ENCODE results near the gene ADAMTSL1. TPM values are rescaled to one million over a fixed set of nuclear protein-coding genes. Genes with fewer than 3 reads are reported as not detected.

Gene ADAMTSL1
- polyA plus RNA-seq, 6 donors from 2014 or later: not detected

DNA sequence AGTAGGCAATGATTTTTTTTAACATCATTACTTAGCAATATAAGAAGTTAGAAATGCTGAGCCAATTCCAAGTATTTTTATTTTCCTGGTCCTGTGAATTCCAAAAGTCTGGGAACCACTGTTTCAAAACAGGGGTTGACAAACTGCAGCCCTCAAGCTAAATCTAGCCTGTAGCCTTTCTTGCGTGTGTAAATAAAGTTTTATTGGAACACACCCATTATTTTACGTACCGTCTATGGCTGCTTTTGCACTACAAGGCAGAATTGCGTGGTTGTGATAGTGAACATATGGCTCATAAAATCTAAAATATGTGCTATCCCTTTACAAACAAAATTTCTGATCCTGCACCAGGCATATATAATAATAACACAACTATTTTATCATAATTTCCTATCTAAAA lies 280.0 kb downstream of the ADAMTSL1 start:
- H3K9me3 Mint-ChIP-seq: peaks cover 0 to 5% (median 0%) of the 10 kb centered on the region in 7 donors
- no peak overlapping the region for H3K27ac Mint-ChIP-seq
- no peaks in the 10 kb centered on the region for H3K36me3 Mint-ChIP-seq
- peaks cover 0 to 5% (median 0%) of the 10 kb centered on the region in 3 donors for H3K27me3 Mint-ChIP-seq
- ATAC-seq (ENCODE audit: low read depth in 2 of 2): no peak
- H3K4me3 Mint-ChIP-seq: no peak overlapping the region
- H3K4me1 Mint-ChIP-seq: no peaks in the 10 kb centered on the region
- DNase-seq: no peak

DNA sequence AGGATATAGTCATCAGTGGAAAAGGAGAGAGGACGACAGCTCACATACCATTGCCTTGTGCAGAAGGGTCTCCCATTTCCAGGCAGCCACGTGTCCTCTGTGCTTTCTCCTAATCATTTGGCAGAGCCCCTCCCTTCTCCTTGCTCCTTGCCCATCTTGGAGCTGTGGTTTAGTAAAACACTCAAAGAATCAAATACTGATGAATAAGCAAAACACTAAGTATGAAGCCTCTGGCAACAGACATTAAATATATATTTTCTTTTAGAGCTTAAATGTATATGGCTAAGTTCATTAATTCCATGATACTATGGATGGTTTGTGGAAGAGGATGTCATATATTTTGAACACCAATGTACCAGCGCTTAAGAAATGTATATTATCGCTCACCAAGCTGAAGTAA lies 280.6 kb downstream of the ADAMTSL1 start:
- no peaks in the 10 kb centered on the region for H3K4me1 Mint-ChIP-seq
- no peaks in the 10 kb centered on the region for H3K36me3 Mint-ChIP-seq
- H3K4me3 Mint-ChIP-seq: no peak overlapping the region
- peaks cover 0 to 5% (median 0%) of the 10 kb centered on the region in 7 donors for H3K9me3 Mint-ChIP-seq
- DNase-seq: no peak
- H3K27ac Mint-ChIP-seq: no peak overlapping the region
- ATAC-seq (ENCODE audit: low read depth in 2 of 2): no peak
- H3K27me3 Mint-ChIP-seq: peaks cover 0 to 5% (median 0%) of the 10 kb centered on the region in 3 donors

DNA sequence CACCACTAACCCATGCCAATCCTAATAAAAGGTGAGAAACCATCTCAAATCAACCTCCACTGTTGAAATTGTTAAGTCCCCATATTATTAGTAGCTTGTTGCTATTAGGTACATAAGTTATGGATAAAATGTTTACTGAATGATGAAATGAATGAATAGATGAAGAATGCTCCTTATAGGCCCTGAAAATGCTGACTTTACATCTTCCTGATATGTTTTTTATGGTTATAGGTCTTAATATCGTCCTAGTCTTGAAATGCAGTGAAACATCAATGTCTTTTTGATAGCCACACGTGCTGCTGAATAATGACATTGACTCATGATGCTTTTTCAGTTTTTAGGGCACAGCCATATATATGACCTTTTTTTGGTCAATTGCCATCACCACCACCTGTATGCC lies 281.3 kb downstream of the ADAMTSL1 start:
- no peak for DNase-seq
- no peak for ATAC-seq (ENCODE audit: low read depth in 2 of 2)
- H3K9me3 Mint-ChIP-seq: peaks cover 0 to 9% (median 0%) of the 10 kb centered on the region in 7 donors
- no peak overlapping the region for H3K4me3 Mint-ChIP-seq
- H3K27me3 Mint-ChIP-seq: peaks cover 0 to 5% (median 0%) of the 10 kb centered on the region in 3 donors
- no peak overlapping the region for H3K27ac Mint-ChIP-seq
- no peaks in the 10 kb centered on the region for H3K36me3 Mint-ChIP-seq
- no peaks in the 10 kb centered on the region for H3K4me1 Mint-ChIP-seq

DNA sequence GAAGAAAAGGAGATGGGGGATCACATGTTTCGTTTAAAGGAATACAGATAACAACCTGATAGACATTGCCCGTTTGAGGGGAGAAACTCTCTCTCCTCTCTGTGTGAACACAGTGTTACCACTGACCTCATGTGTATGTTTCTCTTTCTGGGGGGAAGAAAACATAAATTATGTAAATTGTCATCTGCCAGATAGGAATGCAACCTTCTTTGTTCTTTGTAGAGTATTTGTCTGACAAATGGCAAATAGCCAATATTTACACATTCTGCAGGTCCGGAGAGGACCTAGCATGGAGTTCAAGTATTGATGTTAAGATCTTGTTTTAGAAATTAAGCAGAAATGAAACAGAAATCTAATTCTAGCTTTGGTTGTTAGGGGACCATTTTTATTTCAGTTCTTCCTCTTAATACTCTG lies 282.8 kb downstream of the ADAMTSL1 start:
- ATAC-seq (ENCODE audit: low read depth in 2 of 2) (no peak), DNase-seq (no peak)
- H3K27me3 Mint-ChIP-seq: peaks cover 0 to 5% (median 0%) of the 10 kb centered on the region in 3 donors
- H3K4me1 Mint-ChIP-seq: no peaks in the 10 kb centered on the region
- H3K27ac Mint-ChIP-seq: no peak overlapping the region
- no peaks in the 10 kb centered on the region for H3K36me3 Mint-ChIP-seq
- H3K4me3 Mint-ChIP-seq: no peak overlapping the region
- peaks cover 0 to 10% (median 0%) of the 10 kb centered on the region in 7 donors for H3K9me3 Mint-ChIP-seq

DNA sequence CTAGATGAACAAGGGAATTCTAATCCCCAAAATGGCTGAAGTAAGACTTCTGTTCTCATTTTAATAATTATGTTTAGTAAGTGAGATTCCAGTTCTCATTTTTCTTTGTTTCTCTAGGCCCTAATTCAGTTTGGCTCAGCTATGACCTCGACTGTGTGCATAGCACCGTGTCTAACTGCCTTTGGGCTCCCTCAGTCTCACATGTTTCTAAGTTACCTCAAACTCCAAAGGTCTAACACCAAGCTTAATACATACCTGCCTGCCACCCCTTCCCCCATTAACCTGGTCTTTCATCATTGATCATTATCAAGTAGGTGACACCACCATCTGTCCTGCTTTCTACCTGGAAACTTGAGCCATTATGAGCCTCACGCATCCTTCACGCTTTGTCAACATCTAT lies 285.9 kb downstream of the ADAMTSL1 start:
- DNase-seq (no peak), ATAC-seq (ENCODE audit: low read depth in 2 of 2) (no peak)
- Mint-ChIP-seq H3K4me1 (no peaks in the 10 kb centered on the region), H3K9me3 (peaks cover 0 to 10% (median 0%) of the 10 kb centered on the region in 7 donors), H3K27ac (no peak overlapping the region), H3K27me3 (peaks cover 0 to 5% (median 0%) of the 10 kb centered on the region in 3 donors), H3K36me3 (no peaks in the 10 kb centered on the region), H3K4me3 (no peak overlapping the region)

DNA sequence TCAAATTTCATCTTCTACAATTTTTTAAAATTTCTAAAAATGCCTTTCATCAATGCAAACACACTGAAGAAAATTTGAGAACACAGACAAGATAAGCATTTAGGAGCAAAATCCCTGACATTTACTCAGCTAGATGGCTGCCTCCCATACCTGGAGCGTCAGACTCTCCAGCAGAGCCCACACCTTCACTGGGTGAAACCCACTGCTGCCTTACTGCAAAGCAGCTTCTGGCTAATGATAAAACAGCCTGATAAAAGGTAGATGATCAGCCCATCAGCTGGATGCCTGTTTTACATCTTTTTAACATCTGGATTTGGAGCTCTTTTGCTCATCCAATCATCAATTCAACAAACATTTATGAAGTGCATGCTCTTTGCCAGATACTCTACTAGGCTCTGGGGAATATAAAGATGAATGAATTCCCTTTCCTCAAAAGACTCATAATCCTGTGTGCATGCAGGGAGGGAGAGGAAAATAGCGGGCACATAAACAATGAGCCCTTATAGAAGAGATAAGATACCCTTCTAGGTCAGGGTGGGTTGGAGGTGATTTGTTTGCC lies 287.9 kb downstream of the ADAMTSL1 start:
- ATAC-seq (ENCODE audit: low read depth in 2 of 2) (no peak), DNase-seq (no peak)
- H3K36me3 Mint-ChIP-seq: no peaks in the 10 kb centered on the region
- H3K9me3 Mint-ChIP-seq: peaks cover 0 to 10% (median 0%) of the 10 kb centered on the region in 7 donors
- H3K4me3 Mint-ChIP-seq: no peak overlapping the region
- H3K4me1 Mint-ChIP-seq: no peaks in the 10 kb centered on the region
- H3K27me3 Mint-ChIP-seq: peaks cover 0 to 10% (median 7%) of the 10 kb centered on the region in 3 donors
- H3K27ac Mint-ChIP-seq: no peak overlapping the region

DNA sequence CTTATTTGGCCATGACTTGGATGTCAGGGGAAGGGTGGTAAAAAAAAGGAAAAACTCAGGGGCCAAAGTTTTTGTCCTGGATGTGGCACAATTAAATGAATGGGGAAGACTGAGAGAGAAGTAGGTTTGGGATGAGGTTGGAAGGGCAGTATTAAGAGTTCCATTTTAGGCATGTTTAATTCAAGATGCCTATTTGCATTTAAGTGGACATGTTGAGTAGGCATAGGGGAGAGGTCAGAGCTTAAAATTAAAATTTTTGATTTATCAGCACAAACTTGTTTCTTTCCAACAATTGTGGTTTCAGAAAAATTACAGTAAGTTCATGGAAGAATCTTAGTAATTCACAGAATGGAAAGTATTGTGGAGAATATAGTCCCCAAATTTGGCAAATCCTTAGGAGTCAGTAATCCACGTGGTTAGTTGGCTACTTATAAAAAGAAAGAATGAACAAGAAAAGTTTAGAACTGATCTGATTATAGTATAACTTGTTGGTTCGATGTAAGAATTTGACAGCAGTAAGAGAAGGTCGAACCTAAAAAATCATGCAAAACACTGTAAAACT lies 293.1 kb downstream of the ADAMTSL1 start:
- ATAC-seq (ENCODE audit: low read depth in 2 of 2): no peak

DNA sequence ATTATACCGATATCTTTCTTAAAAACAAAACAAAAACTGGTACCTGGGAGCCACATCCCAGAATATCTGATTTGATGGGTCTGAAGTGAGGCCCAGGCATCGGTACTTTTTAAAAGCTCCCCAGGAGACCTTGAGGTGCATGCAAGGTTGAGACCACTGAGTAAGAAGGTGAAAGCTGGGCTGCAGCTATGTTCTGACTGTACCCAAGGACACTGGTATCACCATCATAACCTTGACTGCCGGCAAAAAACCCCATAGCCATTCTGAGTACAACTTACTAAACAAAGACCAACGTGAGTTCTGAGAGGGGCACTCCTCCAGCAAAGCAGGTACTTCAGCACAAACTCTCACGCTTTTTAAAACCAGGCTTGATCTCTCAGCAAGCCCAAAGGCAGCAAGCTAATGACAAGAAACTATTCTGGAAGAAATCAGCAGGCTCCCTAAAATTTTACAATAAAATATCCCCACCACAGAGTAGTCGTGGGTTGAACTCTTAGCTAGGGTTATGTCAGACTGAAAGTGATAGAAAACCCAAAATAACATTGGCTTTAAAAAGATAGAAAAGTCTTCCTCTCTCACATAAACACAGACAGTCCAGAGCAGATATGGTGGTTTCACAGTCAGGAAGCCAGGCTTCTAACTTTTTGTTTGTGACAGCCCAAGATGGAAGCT lies 295.1 kb downstream of the ADAMTSL1 start:
- no peak overlapping the region for H3K4me3 Mint-ChIP-seq
- no peak for DNase-seq
- H3K4me1 Mint-ChIP-seq: no peaks in the 10 kb centered on the region
- no peaks in the 10 kb centered on the region for H3K36me3 Mint-ChIP-seq
- H3K27me3 Mint-ChIP-seq: peaks cover 0 to 7% (median 5%) of the 10 kb centered on the region in 3 donors
- H3K9me3 Mint-ChIP-seq: peaks cover 0 to 3% (median 1%) of the 10 kb centered on the region in 7 donors
- ATAC-seq (ENCODE audit: low read depth in 2 of 2): no peak
- no peak overlapping the region for H3K27ac Mint-ChIP-seq

More for the DNA sequence above, 293.1 kb downstream of the ADAMTSL1 start:
- Mint-ChIP-seq H3K36me3 (no peaks in the 10 kb centered on the region), H3K27ac (no peak overlapping the region), H3K9me3 (peaks cover 0 to 3% (median 0%) of the 10 kb centered on the region in 7 donors), H3K27me3 (peaks cover 0 to 7% (median 5%) of the 10 kb centered on the region in 3 donors), H3K4me1 (no peaks in the 10 kb centered on the region), H3K4me3 (no peak overlapping the region)
- DNase-seq: no peak

DNA sequence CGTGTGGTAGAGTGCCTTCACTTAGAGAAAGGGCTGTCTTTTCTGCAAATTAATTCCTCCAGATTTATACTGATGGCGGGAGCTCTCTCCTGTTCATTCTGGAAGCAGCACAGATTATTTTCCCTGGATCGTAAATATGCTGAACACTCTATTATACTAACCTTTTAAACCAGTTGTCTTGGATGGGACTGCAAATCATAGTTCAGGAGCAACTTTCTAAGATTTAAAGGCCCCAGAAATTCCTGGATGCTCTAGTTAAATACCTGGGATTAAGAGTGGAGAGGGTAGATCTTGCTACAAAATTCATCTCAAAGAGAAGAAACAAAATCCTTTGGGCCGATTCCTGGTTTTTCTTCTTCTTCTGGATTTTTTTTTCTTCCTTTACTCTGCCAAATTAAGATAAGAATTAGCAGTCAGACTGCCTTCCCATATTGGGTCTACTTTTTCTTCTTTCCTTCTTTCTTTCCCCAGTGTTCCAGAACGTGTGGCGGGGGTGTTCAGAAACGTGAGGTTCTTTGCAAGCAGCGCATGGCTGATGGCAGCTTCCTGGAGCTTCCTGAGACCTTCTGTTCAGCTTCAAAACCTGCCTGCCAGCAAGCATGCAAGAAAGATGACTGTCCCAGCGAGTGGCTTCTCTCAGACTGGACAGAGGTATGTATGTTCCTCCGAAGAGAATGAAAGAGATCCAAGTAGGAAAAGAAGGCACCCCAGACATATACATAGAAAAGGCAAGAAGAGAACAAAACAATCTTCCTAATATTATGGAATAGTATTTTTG lies 296.4 kb downstream of the ADAMTSL1 start:
- H3K36me3 Mint-ChIP-seq: no peaks in the 10 kb centered on the region
- H3K9me3 Mint-ChIP-seq: peaks cover 0 to 5% (median 3%) of the 10 kb centered on the region in 7 donors
- H3K27ac Mint-ChIP-seq: no peak overlapping the region
- H3K27me3 Mint-ChIP-seq: peaks cover 0 to 7% (median 5%) of the 10 kb centered on the region in 3 donors
- no peak for DNase-seq
- no peak for ATAC-seq (ENCODE audit: low read depth in 2 of 2)
- H3K4me1 Mint-ChIP-seq: no peaks in the 10 kb centered on the region
- no peak overlapping the region for H3K4me3 Mint-ChIP-seq

DNA sequence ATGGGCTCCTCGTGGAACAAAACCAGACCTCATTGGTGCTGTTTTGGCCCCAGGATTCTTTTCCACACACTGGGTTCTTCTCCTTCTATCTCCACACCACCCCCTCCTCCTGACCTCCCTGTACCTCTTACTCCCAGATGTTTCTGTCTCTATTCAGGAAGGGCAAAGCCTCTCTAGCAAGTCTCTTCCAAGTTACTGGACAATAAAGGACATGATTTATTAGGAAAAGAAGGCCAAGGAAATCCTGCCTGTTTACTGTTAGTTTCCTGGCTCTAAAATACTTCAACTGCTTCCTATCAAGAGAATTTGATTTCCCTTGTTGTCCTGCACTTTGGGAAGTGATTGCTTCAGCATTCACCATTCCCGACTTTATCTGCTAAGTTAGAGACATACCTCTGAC lies 297.1 kb downstream of the ADAMTSL1 start:
- DNase-seq (no peak), ATAC-seq (ENCODE audit: low read depth in 2 of 2) (no peak)
- Mint-ChIP-seq H3K27ac (no peak overlapping the region), H3K27me3 (peaks cover 0 to 2% (median 1%) of the 10 kb centered on the region in 3 donors), H3K4me1 (no peaks in the 10 kb centered on the region), H3K4me3 (no peak overlapping the region), H3K36me3 (no peaks in the 10 kb centered on the region), H3K9me3 (peaks cover 0 to 5% (median 3%) of the 10 kb centered on the region in 7 donors)

DNA sequence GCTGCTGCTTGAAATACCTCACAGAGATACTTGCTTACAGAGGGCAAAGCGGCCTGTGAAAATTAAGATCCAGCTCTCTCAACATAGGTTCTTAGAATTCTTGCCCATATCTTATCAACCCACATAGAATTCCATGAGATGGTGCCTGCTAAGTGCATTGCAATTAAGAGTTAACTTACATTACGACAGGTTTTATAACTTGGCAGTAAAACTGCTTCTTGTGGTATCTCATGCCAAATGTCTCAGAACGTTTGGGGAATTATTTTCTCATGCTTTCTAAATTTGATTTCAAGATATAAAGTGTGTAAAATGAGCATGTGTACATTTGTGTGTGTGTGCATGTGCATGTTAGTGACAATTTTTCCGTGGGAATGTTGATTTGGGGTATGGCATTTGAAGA lies 297.8 kb downstream of the ADAMTSL1 start:
- no peak overlapping the region for H3K27ac Mint-ChIP-seq
- no peaks in the 10 kb centered on the region for H3K36me3 Mint-ChIP-seq

DNA sequence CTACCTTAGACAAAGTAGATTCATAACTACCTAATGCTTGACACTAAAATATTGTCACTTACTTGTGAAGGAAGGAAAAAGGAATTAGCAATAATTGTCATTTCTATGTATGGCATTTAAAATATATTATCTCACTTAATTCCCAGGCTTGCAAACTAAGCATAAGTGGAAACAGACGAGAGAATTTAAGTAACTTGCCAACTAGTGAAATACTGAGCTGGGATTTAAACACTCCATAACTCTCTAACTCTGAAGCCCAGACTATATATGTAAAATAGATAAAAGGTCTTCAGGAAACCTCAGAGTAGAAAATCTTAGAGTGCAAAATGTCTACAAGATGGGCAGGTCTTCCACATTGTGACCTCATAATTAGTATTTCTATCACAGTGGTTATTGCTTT lies 301.3 kb downstream of the ADAMTSL1 start:
- DNase-seq (no peak), ATAC-seq (ENCODE audit: low read depth in 2 of 2) (no peak)
- Mint-ChIP-seq H3K27ac (no peak overlapping the region), H3K27me3 (no peaks in the 10 kb centered on the region), H3K4me1 (no peaks in the 10 kb centered on the region), H3K4me3 (no peak overlapping the region), H3K9me3 (peaks cover 0 to 9% (median 4%) of the 10 kb centered on the region in 7 donors), H3K36me3 (no peaks in the 10 kb centered on the region)

More for the DNA sequence above, 297.8 kb downstream of the ADAMTSL1 start:
- Mint-ChIP-seq H3K9me3 (peaks cover 0 to 9% (median 4%) of the 10 kb centered on the region in 7 donors), H3K4me3 (no peak overlapping the region), H3K4me1 (no peaks in the 10 kb centered on the region), H3K27me3 (no peaks in the 10 kb centered on the region)
- ATAC-seq (ENCODE audit: low read depth in 2 of 2) (no peak), DNase-seq (no peak)

DNA sequence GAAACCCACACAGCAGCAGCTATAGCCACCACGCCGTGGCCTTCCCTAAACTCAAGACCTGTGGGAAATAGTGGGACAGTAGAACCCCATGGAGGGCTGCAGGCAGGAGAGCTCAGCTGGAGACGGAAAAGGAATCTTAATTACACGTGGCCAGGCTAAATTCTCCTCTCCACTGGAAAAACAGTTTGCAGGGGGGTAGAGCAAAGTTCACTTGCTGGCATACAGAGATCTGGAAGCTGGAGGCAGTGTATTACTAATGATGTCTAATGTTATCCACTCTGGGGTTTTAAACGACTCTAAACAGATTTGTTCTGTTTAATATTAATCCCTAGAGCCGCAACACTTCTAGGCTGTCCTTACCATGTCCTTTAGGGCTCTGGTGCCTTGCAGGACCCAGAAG lies 302.0 kb downstream of the ADAMTSL1 start:
- Mint-ChIP-seq H3K36me3 (no peaks in the 10 kb centered on the region), H3K27me3 (no peaks in the 10 kb centered on the region), H3K9me3 (peaks cover 0 to 9% (median 4%) of the 10 kb centered on the region in 7 donors), H3K4me3 (no peak overlapping the region), H3K27ac (no peak overlapping the region), H3K4me1 (no peaks in the 10 kb centered on the region)
- DNase-seq: no peak
- no peak for ATAC-seq (ENCODE audit: low read depth in 2 of 2)

All from naive B cell (primary cell).